HG03520 (cell line): ENCODE measurements around the gene FRMPD4.

Experiments used
- ATAC-seq: cut with Tn5 transposase; IDR thresholded peaks from one replicate; pipeline ENCODE4 v1.9.1; 2021; ENCODE audit warnings: mild to moderate bottlenecking, moderate library complexity; ENCODE audit not compliant: unreplicated experiment

FRMPD4 gene

DNA sequence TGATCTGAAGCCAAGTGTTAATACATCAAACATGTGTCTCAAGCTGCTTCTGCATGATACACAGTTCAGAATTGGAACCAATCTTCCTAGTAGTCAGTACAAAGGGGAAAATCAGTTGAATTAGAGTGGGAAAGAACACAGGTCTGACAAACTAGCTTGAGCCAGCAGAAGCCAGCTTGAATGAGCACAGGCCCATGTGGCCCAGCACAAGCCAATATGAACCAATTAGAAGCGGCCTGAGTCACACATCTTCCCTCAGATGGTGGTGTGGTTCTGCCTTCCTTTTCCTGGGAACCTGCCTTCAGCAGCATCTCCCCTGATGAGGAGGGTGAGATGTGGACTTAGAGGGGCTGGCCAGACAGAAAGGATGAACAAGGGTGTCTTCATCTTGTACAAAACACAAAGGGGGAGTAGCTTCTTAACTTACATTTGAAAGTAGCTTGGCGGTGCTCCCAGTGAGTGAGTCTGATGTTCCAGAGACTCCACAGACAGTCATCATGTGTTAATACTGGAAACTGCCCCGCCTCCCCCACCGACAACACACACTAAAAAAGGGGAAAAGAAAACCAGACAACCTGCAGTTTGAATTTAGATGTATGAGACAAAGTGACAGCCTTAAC, 72.0 kb downstream of the FRMPD4 start:
- ATAC-seq, result no peak

DNA sequence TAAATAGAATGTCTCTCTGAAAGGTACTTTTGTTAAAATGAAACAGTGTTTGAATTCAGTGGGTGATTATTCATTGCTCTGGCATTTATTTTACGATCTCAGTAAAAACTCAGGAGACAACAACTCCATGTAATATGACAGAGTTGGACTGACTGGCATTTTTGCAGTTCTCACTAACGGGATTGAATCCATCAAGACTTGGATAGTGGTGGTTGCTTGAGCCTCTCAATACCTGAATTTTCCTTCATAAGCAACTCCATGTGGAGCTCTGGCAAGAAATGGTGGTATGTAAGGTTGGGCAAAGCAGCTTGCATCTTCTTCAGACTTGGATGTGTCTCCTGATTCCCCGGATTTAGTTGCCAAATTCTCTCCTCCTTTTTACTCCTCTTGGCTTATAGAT, 72.7 kb downstream of the FRMPD4 start:
- no peak for ATAC-seq

DNA sequence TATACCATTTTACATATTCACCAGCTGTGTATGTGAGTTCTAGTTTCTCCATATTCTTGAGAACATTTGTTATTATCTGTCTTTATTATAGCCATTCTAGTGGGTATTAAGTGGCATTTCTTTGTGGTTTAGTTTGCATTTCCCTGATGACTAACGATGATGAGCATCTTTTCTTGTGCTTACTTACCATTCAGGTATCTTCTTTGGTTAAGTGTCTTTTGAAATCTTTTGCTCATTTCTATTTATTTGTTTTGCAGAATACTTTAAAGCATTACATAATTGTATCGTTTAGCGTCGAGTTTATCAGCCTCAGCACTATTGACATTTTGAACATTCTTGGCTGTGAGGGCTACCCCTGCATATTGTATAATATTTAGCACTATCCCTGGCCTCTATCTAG, 85.4 kb downstream of the FRMPD4 start:
- no peak for ATAC-seq

DNA sequence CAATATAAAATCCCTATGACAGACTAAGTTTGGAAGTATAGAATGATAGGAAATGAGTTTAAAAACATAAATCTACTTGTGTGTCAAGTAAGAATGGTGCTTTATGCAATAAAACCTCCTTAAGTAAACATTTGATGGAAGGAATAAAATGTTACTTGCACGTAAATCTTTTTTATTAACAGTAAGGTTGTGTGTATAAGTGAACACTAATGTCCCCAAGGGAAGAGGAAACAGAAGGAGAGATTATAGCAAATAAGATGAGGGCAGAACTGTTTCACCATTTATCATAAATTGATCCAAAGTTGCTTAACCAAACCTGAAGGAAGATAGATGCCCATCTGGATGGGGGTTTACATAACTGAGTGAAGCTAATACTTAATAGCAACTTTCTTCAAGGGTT, 86.8 kb downstream of the FRMPD4 start:
- ATAC-seq, result no peak

DNA sequence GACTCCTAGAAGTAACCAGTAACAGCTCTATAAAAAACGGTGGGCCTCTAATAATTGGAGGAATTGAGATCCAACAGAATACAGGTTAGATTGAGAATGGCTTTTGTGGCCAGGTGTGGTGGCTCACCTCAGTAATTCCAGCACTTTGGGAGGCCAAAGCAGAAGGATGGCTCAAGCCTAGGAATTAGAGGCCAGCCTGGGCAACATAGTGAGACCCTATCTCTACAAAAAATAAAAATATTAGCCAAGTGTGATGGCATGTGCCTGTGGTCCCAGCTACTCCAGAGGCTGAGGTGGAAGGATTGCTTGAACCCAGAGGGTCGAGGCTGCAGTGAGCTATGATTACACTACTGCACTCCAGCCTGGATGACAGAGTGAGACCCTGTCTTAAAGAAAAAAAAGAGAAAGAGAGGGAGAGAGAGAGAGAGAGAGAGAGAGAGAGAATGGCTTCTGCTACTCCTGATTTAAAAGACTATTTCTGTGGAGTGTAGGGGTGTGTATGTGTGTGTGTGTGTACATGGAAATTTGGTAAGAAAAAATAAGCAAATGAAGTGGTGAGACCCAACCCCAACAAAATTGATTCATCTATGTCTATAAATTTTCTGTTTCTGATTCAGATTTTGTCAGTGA, 89.3 kb downstream of the FRMPD4 start:
- no peak for ATAC-seq

DNA sequence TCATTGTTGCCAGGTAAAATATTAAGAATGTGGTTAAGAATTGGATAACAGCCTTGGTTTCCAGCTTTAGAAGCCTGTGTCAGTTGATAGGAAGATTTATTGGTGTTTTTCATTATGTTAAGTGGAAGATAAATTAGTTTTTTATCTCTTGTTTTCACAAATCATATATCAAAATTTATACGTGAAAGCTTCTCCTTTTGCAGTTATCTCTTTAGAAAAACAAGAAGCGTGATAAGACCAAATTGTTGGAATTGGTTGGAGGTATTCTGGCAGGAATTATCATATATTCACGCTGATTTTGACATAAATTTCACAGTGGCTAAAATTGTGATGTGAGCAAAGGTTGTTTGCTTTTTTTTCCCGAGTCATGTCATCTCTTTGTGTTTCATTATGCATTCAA, 90.6 kb downstream of the FRMPD4 start:
- no peak for ATAC-seq

DNA sequence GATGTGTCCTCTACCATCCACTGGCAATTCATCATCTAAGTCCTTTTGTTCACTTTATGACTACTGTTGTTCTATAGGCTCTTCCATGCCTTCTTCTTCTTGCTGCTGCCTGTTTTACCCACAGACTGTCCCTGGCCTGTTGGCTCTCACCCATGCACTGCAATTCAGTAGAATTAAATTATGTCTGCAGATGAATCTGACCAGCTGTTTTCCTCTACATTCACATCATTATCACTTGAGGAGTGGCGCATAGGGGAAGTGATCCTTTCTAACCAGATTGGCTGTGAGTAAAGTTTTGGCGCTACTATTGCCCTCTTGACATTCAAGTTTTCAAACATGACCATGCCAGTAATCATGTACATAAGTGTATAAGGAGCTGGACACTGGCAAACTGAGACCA, 91.7 kb downstream of the FRMPD4 start:
- ATAC-seq, result no peak

DNA sequence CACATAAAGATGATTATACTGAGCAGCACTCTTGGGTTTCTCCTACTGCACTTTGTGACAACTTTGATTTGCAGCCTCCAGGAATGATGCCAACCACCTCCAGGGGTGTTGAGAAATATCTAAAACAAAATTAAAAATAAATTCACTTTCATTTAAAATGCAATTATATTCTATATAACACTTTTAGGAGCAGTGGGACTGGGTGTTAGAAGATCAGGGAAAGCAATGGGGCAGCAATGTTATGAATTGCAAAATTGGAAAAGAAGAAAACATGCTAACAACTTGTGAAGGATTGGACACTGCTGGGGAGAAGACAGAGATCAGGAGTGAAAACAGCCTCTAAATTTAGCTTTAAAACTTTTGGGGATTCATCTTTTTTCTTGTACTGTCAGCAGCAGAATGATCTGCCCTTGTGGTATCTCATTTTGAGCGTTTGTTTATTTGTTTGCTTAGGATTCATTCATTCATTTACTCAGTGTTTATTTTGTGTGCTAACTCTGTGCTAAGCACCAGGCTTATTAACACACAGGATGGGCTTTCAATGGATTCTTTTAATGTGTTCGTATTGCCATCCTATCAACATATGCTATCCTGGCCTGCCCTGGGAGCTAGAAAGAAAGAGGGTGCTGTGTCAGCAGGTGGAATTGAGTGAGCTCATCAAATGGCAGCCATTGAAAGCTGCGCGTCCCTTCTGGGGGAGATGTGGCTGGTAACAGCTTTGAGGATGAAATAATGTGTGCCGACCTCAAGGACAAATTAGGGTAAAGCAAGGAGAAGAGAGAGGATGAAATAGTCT, 96.5 kb downstream of the FRMPD4 start:
- no peak for ATAC-seq

DNA sequence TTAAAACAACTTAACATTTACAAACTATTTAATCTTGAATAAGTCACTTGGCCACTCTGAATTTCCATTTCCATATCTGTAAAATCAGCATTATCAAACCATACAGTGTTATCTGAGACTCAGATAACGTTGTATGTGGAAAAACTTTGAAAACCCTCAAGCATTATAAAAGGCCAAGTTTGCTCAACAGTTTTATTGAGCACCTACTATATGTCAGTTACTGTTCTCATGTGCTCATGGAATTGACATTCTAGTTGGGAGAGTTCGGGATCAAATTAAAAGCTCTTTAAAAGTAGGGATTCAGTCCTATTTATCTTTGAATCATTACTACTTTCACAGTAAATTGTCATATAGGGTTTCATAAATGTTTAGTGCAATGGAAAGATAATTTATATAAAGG, 97.9 kb downstream of the FRMPD4 start:
- ATAC-seq, result no peak

DNA sequence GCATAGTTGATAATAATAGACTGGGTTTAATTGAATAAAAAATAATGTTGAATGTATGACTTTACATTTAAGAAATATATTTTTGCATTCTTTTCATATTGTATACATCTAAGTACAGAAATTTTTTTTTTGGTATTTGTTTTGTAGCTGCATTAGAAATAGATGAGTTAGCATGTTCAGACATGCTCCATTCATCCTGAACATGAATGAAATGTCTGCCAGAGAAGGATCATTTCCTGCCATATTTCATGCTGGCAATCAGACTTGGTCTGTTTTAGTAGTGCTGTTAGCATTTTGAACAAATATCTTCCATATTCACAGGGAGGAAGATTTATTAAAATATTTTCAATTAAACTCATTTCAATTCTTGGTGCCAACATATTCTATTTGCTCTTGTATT, 98.9 kb downstream of the FRMPD4 start:
- no peak for ATAC-seq

DNA sequence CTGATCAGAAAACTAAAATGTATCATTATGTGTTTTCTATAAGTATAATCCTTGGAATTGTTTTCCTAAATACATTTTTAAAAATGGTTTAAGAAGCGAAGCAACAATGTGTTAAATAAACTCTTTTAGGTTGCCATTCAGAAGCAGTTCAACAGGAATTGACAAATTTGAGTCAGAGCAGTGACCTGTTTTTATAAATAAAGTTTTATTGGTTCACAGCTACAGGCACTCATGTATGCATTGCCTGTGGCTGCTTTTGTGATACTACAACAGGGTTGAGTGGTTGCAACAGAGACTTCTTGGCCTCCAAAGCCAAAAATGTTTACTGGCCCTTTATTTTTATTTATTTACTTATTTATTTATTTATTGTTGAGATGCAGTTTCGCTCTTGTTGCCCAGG, 99.5 kb downstream of the FRMPD4 start:
- ATAC-seq, result no peak

DNA sequence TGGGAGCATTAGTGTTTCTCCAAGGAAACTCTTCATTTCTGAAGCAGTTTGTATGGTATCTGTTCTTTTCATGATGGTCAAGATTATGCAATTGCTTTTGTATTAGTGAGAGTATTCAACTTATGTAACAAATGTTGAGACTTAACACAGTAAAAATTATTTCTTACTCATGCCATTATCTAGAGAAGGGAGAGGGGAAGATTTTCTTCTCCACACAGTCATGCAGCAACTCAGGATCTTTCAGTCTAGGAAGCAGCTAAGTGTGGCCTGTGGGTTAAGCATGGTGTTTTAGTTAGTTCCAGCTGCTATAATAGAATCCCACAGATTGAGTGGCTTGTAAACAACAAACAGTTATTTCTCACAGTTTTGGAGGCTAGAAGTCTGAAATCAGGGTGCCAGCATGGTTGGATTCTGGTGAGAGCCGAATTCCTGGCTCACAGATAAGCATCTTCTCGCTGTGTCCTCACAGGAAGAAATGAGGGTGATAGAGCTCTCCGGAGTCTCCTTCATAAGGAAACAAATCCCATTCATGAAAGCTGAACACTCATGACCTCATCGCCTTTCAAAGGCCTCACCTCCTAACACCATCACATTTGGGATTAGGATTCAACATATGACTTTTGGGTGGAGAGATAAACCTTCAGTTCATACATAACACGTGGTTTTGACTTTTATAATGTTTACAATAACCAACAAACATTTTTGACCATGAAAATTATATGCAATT, 101.2 kb downstream of the FRMPD4 start:
- ATAC-seq, result no peak

DNA sequence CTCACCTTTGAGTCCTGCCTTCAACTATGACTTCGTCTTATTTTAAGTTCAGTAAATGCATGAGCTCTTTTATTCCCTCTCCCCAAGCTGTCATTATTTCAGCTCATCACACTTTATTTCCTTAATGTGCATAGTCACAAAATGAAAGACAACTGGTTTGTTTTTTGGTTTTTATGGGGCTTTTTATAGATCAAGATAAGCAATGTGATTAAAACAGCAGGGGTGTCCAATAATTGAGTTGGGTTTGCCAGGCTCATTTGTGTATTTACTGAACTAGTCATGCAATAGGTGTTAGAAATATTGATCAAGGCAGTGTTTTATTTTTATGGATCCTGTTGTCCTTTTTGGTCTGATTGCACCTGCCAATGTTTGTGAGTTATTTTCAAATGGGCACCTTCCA, 102.2 kb downstream of the FRMPD4 start:
- no peak for ATAC-seq

DNA sequence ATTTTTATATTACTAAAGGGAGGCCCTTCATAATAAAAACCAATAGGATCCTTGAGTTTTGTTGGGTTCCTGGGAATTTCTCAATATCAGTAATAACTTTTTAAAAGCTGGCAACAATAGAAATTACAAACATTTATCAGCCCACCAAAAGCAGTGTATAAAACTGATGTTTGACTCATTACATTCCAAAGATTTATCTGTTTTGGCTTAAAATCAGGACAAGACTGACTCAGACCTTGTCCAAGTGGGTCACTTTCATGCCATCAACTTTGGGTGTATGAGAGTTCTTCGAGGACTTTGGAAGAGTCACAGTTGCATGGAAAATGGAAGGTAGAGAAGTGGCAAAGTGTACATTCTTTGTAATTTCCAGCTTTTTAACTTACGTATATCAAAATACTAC, 102.8 kb downstream of the FRMPD4 start:
- no peak for ATAC-seq

DNA sequence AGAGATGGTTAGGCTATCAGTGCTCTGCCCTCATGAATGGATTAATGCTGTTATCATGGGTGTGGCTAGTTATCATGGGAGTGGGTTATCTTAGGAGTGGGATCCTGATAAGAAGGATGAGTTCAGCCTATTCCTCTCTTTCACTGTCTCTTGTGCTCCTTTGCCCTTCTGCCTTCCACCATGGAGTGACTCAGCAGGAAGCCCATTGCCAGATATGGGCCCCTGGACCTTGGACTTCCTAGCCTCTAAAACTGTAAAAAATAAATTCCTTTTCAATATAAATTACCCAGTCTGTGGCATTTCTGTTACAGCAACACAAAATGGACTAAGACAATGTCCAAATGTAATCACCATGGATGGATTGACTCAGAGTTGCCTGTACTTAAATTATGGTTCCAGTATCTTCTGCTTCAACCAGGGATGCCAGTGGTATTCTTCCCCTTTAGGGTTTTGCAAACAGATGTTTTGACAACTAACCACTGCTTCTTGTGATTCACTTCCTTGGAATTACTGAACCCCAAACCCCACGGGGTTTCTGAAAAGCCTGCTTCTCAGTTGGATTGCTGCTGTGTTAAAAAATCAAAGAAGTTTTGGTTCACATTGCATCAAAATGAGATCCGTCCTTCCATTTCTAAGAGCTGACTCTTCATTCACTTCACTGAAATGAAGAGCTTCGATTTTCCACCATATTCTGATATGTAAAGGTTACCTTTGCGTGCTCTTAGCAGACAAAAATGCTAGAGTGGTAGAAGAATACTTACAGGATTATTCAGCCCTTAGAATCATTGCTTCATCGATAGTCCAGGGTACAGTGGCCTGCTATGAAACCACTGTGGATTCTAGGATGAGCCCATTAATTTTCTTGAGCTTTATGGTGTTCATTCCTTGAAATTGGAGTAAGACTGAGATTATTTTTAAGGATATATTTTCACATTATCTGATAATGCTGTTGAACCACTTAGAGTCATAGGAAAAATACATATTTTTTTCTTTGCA, 107.7 kb downstream of the FRMPD4 start:
- no peak for ATAC-seq

DNA sequence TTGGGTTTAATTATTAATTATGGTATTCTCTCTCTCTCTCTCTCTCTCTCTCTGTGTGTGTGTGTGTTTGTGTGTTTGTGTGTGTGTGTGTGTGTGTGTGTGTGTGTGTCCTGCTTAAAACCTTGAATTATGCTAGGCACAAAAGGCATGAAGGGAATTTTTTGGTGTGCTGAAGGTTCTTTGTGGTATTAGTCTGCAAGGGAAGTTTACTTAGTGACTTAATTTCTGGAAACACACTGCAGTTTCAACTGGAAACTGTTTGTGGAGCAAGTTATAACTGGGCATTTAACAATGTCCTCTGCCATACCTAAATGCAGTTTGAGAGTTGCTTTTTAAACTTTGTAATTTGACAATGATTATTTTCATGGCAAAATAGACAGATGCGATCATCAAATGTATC, 111.7 kb downstream of the FRMPD4 start:
- ATAC-seq, result no peak

DNA sequence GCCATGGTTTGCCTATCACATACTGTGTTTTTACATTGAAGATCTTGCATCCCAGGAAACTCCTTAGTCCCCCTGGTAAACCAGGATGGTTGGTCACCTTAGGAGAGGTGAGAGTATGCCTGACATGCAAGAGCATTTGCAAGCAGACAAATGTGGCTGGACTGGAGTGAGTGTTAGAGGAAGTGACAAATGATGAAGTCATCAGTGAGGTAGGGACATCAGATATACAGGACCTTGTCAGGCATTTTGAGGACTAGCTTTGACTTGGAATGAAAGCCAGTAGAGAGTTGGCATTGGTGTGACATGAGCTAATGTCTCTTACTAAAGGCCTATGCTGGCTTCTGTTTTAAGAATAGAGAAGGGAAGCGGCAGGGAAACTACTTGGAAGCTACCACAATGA, 124.9 kb downstream of the FRMPD4 start:
- ATAC-seq, result no peak

DNA sequence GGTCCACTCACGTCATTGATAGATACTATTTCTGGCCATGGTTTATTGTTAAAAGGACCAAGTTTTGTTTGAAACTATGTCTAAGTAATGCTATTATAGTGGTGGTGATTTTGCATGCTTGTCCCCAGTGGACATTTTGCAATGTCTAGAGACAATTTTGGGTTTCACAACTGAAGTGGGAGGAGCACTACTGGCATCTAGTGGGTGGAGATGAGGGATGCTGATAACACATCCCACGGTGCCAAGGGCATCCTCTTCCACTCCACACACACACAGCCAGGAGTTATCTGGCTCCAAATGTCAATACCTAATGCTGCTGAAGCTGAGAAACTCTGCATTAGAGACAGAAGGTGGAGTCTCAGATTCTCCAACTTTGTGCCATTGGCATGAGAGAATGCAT, 131.2 kb downstream of the FRMPD4 start:
- no peak for ATAC-seq

DNA sequence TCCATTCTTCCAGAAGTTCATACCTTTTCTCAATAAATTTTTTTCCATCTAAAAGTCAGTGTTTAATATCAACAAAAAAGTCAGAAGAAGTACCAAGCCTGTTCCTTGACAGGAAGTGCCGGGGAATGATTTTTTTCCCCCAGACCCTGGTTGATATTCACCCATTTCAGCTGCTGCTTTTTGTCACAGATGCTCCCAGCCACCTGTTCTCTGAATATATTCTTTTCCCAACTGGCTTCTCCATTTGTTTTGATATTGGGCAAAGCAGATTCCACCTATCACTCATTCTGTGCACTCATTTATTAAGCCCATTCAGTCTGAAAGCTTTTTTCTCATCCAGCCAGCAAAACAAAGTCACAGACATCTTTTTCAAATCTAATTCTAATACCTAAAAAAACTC, 139.9 kb downstream of the FRMPD4 start:
- no peak for ATAC-seq

DNA sequence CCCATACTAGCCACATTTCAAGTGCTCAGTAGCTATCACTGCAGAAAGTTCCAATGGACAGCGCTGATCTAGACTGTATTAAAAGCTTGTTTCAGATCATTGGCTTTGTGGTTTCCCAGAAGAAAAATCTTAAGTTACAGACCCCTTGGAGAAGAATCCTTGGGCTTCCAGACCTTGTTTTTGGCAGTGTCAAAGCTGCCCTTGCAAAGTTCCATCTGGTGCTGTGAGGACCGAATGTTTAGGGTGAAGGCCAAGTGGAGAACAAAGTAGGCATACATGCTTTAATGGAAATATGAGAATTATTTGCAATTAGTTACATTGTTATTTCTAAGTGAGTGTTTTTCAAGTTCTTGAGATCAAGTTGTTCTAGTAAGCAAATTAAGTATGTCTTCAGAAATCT, 144.7 kb downstream of the FRMPD4 start:
- ATAC-seq, result no peak
